K562 (cell line): Measurements from ENCODE around the gene PLAAT4. TPM values are rescaled to one million over a fixed set of nuclear protein-coding genes. Genes with fewer than 3 reads are reported as not detected.
A peak's percentile ranks its signal among the peaks of the same experiment; 100 is the strongest.

ENCODE experiments used
- CBX1 ChIP-seq: sonication (generic); IDR thresholded peaks from 2 replicates; pipeline ENCODE4 v1.6.1; 2016; ENCODE audit warnings: antibody characterized with exemption, low read depth, mild to moderate bottlenecking
- CHD4 ChIP-seq: fragments of 200-600 bp; sonication (generic); IDR thresholded peaks from 3 replicates; pipeline ENCODE4 v1.6.1; 2012; ENCODE audit warnings: low read depth, mild to moderate bottlenecking, mixed read lengths, low read length, inconsistent platforms; ENCODE audit not compliant: insufficient read depth, insufficient replicate concordance, poor library complexity, severe bottlenecking
- CUX1 ChIP-seq: fragments of 200-800 bp; sonication (Bioruptor generic); IDR thresholded peaks from 2 replicates; pipeline ENCODE4 v1.6.1; 2016; ENCODE audit warnings: missing genetic modification characterization, missing compliant biosample characterization
- DLX4 ChIP-seq: fragments of 250-450 bp; sonication (Bioruptor Pico); IDR thresholded peaks from 2 replicates; pipeline ENCODE4 v1.6.1; 2021; ENCODE audit warnings: mild to moderate bottlenecking
- FOXK1 ChIP-seq: sonication (generic); formaldehyde crosslinking; IDR thresholded peaks from 2 replicates; pipeline ENCODE4 v1.8.0; 2022; ENCODE audit warnings: missing genetic modification reagents, mild to moderate bottlenecking, borderline replicate concordance
- HINFP ChIP-seq: fragments of 450-650 bp; conservative IDR thresholded peaks from 2 replicates; pipeline ENCODE4 v1.6.1; 2016; ENCODE audit warnings: missing genetic modification characterization, low read depth, mild to moderate bottlenecking, control low read depth, missing compliant biosample characterization
- MAFK ChIP-seq: IDR thresholded peaks from 2 replicates; pipeline ENCODE4 v1.6.1; 2011; ENCODE audit warnings: low read length, improper control_type of control experiment
- SAFB ChIP-seq: fragments of 200-400 bp; formaldehyde crosslinking; IDR thresholded peaks from 2 replicates; pipeline ENCODE4 v1.6.1; 2017; ENCODE audit warnings: low read depth, low read length, borderline replicate concordance
- TARDBP ChIP-seq: fragments of 450-650 bp; IDR thresholded peaks from 2 replicates; pipeline ENCODE4 v1.6.1; 2016
- ZNF316 ChIP-seq: fragments of 450-650 bp; IDR thresholded peaks from 2 replicates; pipeline ENCODE4 v1.6.1; 2016
- ZNF449 ChIP-seq: fragments of 250-450 bp; sonication (Bioruptor Pico); IDR thresholded peaks from 2 replicates; pipeline ENCODE4 v1.8.0; 2022; ENCODE audit warnings: moderate library complexity, mild to moderate bottlenecking, inconsistent platforms
- polyA plus RNA-seq, 8 experiments: library from polyadenylated mRNA; depleted of rRNA in 4 of 8; stranded (reverse) in 5 of 8; unstranded in 3 of 8; fragments of >200 nt; fragmentation: Nextera tagmentation in 2 of 8; fragmentation: Illumina TruSeq in 1 of 8; extraction: Ambion mirVana in 2 of 8; extraction: Trizol in 1 of 8; gene quantifications; 2 replicates each; pipeline versions ENCODE4 v1.2.1 to v1.2.3, GENCODE V29; 2011 to 2014; ENCODE audit warnings: inconsistent platforms in 1 of 8, missing spikeins in 1 of 8
- total RNA-seq, 7 experiments: library from RNA; depleted of rRNA in 6 of 7; stranded (reverse); fragments of >200 nt in 6 of 7; fragmentation: Illumina TruSeq in 2 of 7; extraction: Trizol in 2 of 7; gene quantifications; 2 replicates each; pipeline versions ENCODE4 v1.2.1 to v1.2.3, GENCODE V29; 2011 to 2021; ENCODE audit warnings: low replicate concordance in 1 of 7

PLAAT4 gene
- total and polyA plus RNA-seq, 9 of the 15 experiments (the other 6 are each of a cell fraction or from before 2014, with no cell fraction given), result 0.54 to 3.0 (median 1.3) TPM; not detected in 1

- TF ChIP-seq CUX1 (CRISPR knock-in tag) (peak; percentile 39; the same call in 1 of the 2 replicates), DLX4 (CRISPR knock-in tag) (no peak), CBX1 (no peak), CHD4 (no peak), MAFK (0 out of 2 replicates have a peak, but pooled peaks have one; percentile 5), ZNF316 (peak; percentile 18; the same call in 1 of the 2 replicates), ZNF449 (CRISPR knock-in tag) (no peak), FOXK1 (CRISPR knock-in tag) (no peak), SAFB (no peak), TARDBP (0 out of 2 replicates have a peak, but pooled peaks have one; percentile 31), HINFP (tag) (no peak)
Observed at GRCh38 chr11:63536669-63537292, at the start of gene PLAAT4 (continued).
